Kasumi-1 (cell line): Measurements from ENCODE around the gene ADGRL3.
"Not testable (repeated sequence)": the region's sequence is repeated elsewhere in the genome, so short reads cannot be mapped to it uniquely, and the experiment has no call there.

Experiments used
- DNase-seq, 2 experiments: peaks; one replicate each; lab custom pipeline; 2025; lab: John Stamatoyannopoulos, UW

The ADGRL3 gene

DNA sequence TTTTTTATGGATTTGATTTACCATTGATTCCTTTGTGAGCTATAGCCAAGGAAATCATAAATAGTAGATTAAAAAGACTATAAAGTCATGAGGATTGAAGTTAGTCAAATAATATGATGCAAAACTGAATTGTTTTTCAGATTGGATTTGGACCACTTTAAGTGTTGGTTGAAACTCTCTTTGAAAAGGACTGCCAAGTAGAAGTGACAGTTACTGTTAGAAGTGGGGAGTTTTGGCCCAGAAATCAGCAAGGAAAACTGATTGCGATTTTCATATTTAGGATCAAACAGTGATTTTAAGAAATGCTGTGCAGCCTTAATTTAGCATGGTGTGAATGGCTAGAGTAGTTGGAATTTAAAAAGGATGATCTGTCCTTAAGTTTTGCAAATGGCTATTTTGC is 4.9 kb downstream of the ADGRL3 start:
- no peak for DNase-seq

DNA sequence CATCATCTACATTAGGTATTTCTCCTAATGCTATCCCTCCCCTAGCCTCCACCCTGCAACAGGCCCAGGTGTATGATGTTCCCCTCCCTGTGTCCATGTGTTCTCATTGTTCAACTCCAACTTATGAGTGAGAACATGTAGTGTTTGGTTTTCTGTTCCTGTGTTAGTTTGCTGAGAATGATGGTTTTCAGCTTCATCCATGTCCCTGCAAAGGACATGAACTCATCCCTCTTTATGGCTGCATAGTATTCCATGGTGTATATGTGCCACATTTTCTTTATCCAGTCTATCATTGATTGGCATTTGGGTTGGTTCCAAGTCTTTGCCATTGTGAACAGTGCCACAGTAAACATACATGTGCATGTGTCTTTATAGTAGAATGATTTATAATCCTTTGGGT is 7.0 kb downstream of the ADGRL3 start:
- not testable (repeated sequence) for DNase-seq

DNA sequence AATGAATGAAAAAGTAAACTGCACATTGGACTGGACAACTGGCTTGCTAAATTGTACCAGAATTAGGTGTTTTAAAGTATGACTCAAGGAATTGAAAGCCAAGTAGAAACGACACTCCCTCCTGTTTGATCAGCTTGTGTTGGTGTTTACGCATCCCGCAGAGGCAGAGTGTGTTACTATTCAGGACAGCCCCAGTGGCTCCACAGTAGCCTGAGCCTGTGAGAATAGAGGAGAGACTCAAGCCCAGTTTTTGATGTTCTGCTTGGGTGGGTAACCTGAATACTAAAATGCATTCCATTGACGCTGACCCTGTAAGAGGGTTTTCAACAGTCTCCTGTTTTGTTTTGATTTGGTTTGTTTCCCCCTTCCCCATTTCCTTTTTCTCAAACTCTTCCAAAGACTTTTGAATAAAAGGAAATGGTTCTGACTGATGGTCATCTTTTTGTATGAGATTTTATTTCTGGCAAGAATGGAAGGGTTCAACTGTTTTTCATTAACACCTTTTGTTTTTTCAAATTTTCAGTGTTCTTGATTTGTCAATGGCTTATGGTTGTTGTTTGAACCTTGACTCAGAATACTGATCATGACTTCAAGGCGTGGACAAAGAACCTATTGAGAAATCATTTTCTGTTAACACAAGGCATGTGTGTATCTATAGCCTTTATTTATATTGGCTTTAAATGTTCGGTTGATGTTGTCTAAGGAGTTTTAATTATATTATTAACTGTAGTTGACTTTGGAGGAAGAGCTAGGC is 10.2 kb downstream of the ADGRL3 start:
- no peak for DNase-seq

GRCh38 chr4:61211781-61212180 is 11.7 kb downstream of the ADGRL3 start:
- DNase-seq: no peak

DNA sequence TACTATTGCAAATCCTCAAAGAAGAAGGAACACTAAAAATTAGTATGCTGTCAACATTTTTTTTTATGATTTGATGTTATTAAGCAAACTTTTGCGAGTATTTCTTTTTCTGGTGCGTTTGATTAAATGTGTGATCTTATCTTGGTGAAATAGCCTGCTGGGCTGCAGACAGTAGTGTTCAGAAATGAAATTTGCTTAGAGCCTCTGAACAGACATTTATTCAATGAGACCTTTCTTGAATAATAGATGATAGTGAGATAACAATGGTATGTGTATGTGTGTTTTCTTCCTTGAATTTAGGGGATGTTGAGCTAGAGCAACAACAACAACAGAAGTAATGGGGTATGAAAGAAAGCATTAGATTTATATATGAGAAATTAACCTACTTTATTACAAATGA is 12.7 kb downstream of the ADGRL3 start:
- DNase-seq: no peak

DNA sequence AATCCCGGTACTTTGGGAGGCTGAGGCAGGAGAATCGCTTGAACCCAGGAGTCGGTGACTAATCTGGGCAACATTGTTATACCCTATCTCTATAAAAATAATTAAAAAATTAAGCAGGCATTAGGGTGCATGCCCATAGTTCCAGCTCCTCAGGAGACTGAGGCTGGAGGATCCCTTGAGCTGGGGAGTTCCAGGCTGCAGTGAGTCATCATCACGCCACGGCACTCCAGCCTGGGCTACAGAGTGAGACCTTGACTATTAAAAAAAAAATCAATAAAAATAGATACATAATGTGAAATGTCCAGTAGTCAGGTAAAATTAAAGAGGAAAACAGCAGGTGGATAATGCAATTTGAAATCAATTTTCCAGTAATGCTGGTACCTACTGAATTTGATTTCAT is 14.6 kb downstream of the ADGRL3 start:
- DNase-seq: no peak

- no peak for DNase-seq
Measured at GRCh38 chr4:61217222-61217621, 17.1 kb downstream of the ADGRL3 start.

DNA sequence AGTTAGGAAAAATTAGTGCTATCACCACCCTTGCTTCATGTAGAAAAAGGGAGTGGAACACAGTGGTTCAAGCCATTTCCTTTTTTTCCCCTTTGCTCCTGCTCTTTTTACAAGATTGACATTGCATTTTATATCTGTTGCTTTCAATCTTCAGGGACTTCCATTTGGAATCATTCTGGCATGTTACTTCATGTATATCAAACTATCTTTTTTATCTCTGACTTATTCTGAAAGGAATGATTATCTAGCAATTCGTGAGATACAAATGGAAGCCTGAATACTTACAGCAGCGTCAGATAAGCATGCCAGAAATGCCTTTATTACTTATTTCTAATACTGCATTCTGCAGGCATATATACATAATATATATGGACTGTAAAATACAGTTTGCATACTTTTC is 20.4 kb downstream of the ADGRL3 start:
- no peak for DNase-seq

GRCh38 chr4:61223385-61223784 is 23.3 kb downstream of the ADGRL3 start:
- no peak for DNase-seq

GRCh38 chr4:61224573-61224972 is 24.4 kb downstream of the ADGRL3 start:
- DNase-seq: no peak

- DNase-seq: no peak
Measured at GRCh38 chr4:61225656-61226055, 25.5 kb downstream of the ADGRL3 start.

DNA sequence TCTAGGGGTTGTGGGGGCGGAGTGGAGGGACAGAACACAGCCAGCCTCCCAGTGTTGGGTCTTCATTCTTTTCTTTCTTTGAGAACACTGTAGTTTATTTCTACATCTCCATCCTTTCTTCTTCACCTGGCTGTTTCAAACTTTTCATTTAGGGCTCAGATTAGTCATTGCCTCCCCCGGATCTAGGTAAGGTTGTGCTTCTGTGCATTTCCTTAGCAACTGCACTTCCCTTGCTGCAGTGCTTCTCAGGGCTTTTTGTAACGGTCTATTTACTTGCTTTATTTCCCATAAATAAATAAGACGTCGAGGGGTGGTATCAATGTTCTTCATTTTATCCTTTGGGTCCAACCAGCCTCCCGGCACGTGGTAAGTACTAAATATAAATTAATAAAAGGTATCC is 31.3 kb downstream of the ADGRL3 start:
- no peak for DNase-seq

GRCh38 chr4:61239250-61239649 is 39.1 kb downstream of the ADGRL3 start:
- DNase-seq: no peak

DNA sequence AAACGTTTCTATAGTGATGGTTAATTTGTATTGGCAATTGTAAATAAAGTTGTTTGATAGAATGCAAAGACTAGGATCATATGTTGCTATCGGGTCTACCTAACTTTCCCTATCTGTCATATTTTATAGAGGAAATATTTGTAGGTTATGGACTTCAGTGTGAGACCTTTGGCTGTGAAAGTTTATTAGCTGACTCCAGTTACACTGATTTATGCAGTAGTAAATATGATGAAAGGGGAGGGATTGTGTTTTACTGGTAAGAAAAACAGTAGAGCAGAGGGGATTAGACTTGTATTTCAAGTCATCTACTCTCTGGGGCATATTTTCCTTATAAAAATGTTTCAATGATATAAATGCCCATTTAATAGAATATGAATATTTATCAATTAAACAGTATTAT is 43.8 kb downstream of the ADGRL3 start:
- DNase-seq: no peak

DNA sequence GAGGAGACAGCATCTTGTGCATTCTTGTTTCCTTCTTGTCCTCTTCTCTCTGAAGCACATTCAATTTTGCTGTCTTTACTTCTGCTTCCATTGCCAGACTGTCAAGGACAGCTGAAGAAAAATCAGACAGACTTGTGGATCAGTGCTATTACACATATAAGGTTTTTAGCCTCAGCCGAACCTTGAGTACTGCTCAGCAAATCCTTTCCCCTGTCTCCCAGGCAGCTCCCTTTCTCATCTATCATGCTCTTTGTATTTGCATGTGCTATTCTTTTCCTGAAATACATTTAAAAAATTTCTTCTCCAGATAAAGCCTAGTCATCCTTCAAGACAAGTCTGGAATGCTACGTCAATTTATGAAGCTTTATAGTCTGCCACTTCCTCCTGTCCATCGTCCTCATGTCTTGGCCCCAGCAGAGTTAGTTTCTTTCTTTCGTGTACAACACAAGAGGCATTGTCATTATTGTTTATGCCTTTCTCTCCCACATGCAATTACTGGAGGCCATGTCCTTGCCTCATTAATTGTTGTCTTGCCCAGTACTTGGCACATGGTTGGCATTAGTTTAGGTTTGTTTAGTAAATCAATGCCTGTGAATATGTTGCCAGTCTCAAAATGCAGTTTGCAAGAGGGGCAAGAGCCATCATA is 45.1 kb downstream of the ADGRL3 start:
- no peak for DNase-seq

DNA sequence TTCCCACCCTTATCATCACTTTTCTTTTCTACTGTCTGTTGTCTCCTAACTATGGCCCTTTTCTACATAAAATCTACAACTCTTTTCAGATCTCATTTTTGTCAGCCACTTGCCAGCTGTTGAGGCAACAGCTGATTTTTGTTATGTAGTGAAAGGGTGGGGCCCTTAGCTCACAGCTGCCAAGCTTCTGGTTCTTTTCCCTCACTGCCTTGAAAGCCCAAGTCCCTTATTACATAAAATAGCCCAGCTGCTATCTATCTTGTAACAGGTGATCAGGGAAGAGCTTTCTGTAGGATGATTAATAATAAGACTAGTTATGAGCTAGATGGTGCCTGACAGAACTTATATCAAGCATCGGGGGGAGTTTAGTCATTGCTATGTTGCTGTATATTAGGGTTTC is 45.9 kb downstream of the ADGRL3 start:
- DNase-seq: no peak

DNA sequence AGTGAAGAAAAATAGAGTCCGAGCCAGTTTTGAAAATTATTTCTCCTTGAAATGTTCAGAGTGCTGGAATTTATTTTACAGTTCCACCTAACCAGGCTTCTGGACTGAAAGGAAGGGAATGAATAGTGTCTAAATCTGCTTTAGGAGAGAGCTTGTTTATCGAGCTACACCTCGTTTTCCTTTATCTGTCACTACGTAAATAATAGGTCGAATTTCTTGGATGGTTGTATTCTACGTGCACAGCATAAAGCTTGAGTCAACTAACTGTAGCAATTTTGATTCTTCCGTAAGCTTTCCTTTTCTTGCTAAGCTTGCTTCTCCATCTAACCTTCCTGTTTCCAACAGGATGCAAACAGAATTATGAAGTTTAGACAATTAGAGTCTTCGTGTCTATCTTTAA is 48.6 kb downstream of the ADGRL3 start:
- no peak for DNase-seq

DNA sequence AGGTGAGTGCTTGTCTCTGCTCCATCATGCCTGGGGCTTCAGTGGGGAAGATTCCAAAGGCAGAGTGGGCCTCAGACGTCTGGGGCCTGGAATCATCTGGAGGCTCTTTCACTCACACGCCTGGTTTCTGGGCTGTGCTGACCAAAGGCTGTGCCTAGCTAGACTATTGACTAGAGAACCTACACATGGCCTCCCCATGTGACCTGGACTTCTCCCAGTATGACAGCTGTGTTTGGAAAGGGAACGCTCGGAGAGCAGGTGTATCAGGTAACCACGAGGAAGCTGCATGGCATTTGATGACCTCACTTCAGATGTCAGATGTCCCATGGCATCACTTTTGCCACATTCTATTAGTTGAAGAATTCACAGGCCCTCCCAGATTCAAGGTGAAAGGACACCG is 51.0 kb downstream of the ADGRL3 start:
- DNase-seq: no peak

- DNase-seq: no peak
Measured at GRCh38 chr4:61254406-61254805, 54.3 kb downstream of the ADGRL3 start.

GRCh38 chr4:61273233-61273632 is 73.1 kb downstream of the ADGRL3 start:
- DNase-seq: peak; percentile 97 to 98

DNA sequence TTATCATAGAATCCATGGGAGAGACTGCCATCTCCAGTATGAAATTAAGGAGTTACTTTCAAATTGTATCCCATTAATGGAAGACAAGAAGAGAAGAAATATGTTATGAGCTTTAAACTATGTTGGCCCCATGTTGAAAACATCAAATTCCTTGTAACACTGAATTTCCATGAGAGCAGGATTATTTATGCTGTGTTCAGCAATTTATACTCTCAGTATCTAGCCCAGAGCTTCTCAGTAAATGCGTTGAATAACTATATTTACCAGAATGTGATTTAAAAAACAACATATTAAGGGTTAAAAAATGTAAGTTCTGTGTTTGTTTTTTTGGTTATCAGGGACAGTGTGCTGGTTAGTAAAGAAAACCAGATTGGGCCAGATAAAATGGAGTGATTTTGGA is 74.2 kb downstream of the ADGRL3 start:
- no peak for DNase-seq

- no peak for DNase-seq
Measured at GRCh38 chr4:61275241-61275640, 75.1 kb downstream of the ADGRL3 start.

- DNase-seq: no peak
Measured at GRCh38 chr4:61276029-61276428, 75.9 kb downstream of the ADGRL3 start.
